Nephron progenitor cell (in vitro differentiated cells): ENCODE data around the gene MKKS.
"Not testable (repeated sequence)": the region's sequence is repeated elsewhere in the genome, so short reads cannot be mapped to it uniquely, and the experiment has no call there.

ENCODE experiments used
- DNase-seq: peaks from one replicate; pipeline ENCODE4 v3.0.0; 2021
- H3K27ac Mint-ChIP-seq: 2 replicates; pipeline ENCODE4 v1.8.0; 2021; ENCODE audit warnings: mild to moderate bottlenecking, moderate library complexity, mixed read lengths
- H3K27me3 Mint-ChIP-seq: 2 replicates; pipeline ENCODE4 v1.8.0; 2021; ENCODE audit warnings: mild to moderate bottlenecking, low read depth, mixed read lengths; ENCODE audit not compliant: poor library complexity
- H3K36me3 Mint-ChIP-seq: 2 replicates; pipeline ENCODE4 v1.8.0; 2021; ENCODE audit warnings: low read depth, mixed read lengths
- H3K4me1 Mint-ChIP-seq: 2 replicates; pipeline ENCODE4 v1.8.0; 2021; ENCODE audit warnings: mixed read lengths
- H3K4me3 Mint-ChIP-seq: 2 replicates; pipeline ENCODE4 v1.8.0; 2021; ENCODE audit warnings: mild to moderate bottlenecking, moderate library complexity, mixed read lengths
- H3K9me3 Mint-ChIP-seq: 2 replicates; pipeline ENCODE4 v1.8.0; 2021; ENCODE audit warnings: mild to moderate bottlenecking, moderate library complexity, mixed read lengths
- TF ChIP-seq, protein P1 (sequence below): fragments of 200-600 bp; sonication (generic); IDR thresholded peaks from 2 replicates; pipeline ENCODE4 v1.5.0; 2021; ENCODE audit warnings: antibody characterized with exemption

The MKKS gene

GRCh38 chr20:10404959-10405530 lies 29.0 kb downstream of the MKKS start:
- TF ChIP-seq, protein P1, sequence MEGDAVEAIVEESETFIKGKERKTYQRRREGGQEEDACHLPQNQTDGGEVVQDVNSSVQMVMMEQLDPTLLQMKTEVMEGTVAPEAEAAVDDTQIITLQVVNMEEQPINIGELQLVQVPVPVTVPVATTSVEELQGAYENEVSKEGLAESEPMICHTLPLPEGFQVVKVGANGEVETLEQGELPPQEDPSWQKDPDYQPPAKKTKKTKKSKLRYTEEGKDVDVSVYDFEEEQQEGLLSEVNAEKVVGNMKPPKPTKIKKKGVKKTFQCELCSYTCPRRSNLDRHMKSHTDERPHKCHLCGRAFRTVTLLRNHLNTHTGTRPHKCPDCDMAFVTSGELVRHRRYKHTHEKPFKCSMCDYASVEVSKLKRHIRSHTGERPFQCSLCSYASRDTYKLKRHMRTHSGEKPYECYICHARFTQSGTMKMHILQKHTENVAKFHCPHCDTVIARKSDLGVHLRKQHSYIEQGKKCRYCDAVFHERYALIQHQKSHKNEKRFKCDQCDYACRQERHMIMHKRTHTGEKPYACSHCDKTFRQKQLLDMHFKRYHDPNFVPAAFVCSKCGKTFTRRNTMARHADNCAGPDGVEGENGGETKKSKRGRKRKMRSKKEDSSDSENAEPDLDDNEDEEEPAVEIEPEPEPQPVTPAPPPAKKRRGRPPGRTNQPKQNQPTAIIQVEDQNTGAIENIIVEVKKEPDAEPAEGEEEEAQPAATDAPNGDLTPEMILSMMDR = no peak
- H3K9me3 Mint-ChIP-seq = no peaks in the 10 kb centered on the region
- H3K4me3 Mint-ChIP-seq = no peak overlapping the region
- no peak for DNase-seq
- H3K27me3 Mint-ChIP-seq = peaks cover 4% of the 10 kb centered on the region
- H3K27ac Mint-ChIP-seq = no peak overlapping the region
- H3K4me1 Mint-ChIP-seq = no peaks in the 10 kb centered on the region
- no peaks in the 10 kb centered on the region for H3K36me3 Mint-ChIP-seq

GRCh38 chr20:10404023-10404628 lies 29.9 kb downstream of the MKKS start:
- TF ChIP-seq, protein P1 = no peak
- Mint-ChIP-seq H3K27me3 (no peaks in the 10 kb centered on the region), H3K36me3 (no peaks in the 10 kb centered on the region), H3K27ac (no peak overlapping the region), H3K4me3 (no peak overlapping the region), H3K4me1 (no peaks in the 10 kb centered on the region), H3K9me3 (no peaks in the 10 kb centered on the region)
- no peak for DNase-seq

DNA sequence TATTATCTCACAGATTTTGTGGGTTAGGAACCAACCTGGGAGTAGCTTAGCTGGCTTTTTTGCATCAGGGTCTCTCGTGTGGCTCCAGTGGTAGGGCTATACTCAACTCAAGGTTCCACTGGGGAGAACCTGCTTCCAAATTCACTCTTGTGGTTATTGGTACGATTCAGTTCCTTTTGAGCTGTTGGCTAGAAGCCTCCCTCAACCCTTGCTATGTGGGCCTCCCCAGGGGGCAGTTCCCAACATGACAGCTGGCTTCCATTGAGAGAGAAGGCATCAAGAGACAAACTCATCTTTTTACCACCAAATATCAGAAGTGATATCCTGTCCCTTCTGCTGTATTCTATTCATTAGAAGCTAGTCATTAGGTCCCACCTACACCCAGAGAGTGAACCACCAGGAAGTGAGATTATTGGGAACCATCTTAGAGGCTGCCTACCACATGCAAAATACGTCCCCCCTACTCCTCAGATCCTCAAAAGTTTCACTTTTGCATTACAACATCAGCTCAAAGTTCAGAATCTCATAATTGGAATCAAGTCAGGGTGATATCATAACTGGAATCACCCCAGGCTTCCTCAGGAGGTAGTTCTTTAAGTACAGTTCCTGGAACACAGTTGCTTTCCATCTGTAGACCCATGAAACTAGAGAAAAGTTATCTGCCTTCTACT lies 30.9 kb downstream of the MKKS start:
- Mint-ChIP-seq H3K27ac (no peak overlapping the region), H3K36me3 (no peaks in the 10 kb centered on the region), H3K4me3 (no peak overlapping the region), H3K9me3 (no peaks in the 10 kb centered on the region), H3K4me1 (no peaks in the 10 kb centered on the region), H3K27me3 (no peaks in the 10 kb centered on the region)
- TF ChIP-seq, protein P1 = no peak
- no peak for DNase-seq

DNA sequence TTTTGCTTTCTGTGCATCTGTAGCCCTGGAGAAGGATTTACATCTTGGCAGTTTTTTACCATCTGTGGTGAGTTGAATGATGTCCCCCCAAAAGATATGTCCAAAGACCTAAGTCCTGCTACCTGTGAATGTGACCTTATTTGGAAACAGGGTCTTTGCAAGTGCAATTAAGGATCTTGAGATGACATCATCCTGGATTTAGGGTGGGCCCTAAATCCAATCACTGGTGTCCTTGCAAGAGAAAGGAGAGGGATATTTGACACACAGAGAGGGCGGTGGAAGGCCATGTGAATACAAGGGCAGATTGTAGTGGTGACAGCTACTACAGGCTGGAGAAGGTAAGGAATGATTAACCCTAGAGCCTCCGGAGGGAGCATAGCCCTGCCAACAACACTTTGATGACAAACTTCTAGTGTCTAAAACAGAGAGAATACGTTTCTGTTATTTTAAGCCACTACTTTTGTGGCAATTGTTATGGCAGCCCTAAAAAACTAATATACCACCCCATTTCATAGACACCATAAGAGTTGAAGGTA lies 35.1 kb downstream of the MKKS start:
- Mint-ChIP-seq H3K4me1 (no peaks in the 10 kb centered on the region), H3K27me3 (no peaks in the 10 kb centered on the region), H3K27ac (no peak overlapping the region), H3K36me3 (no peaks in the 10 kb centered on the region), H3K4me3 (no peak overlapping the region), H3K9me3 (peaks cover 6% of the 10 kb centered on the region)
- DNase-seq = no peak
- TF ChIP-seq, protein P1 = no peak

DNA sequence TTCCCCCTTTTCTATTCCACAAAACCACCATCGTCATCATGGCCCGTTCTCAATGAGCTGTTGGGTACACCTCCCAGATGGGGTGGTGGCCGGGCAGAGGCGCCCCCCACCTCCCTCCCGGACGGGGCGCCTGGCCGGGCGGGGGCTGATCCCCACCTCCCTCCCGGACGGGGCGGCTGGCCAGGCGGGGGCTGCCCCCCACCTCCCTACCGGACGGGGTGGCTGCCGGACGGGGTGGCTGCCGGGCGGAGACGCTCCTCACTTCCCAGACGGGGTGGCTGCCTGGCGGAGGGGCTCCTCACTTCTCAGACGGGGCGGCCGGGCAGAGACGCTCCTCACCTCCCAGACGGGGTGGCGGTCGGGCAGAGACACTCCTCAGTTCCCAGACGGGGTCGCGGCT lies 39.3 kb downstream of the MKKS start:
- H3K36me3 Mint-ChIP-seq, H3K4me3 Mint-ChIP-seq, H3K4me1 Mint-ChIP-seq, H3K27ac Mint-ChIP-seq, DNase-seq, H3K27me3 Mint-ChIP-seq: not testable (repeated sequence)
- H3K9me3 Mint-ChIP-seq = peaks cover 20% of the 10 kb centered on the region

DNA sequence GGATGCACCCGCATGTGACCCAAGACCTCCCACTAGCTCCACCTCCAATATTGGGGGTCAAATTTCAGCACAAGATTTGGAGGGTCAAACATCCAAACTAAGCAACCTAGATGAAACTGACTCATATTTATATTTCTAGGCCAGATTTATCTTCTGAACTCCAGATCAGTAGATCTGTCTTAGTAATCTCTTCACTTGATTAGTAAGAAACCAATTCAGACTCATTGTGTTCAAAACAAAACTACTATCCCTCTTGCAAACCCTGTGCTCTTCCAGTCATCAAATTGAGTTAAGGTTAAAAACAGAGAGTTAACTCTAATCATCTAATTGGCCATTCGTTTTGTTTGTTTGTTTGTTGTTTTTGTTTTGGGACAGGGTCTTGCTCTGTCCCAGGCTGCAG lies 43.3 kb downstream of the MKKS start:
- Mint-ChIP-seq H3K36me3 (peaks cover 5% of the 10 kb centered on the region), H3K27ac (no peak overlapping the region), H3K4me1 (peaks cover 23% of the 10 kb centered on the region), H3K27me3 (no peaks in the 10 kb centered on the region), H3K9me3 (peaks cover 17% of the 10 kb centered on the region), H3K4me3 (no peak overlapping the region)
- TF ChIP-seq, protein P1 = no peak
- no peak for DNase-seq
